A549 treated with Hydrocortisone at 1 μM for 4 hours (cell line): Measurements from ENCODE around the gene C12orf60. TPM values are rescaled to one million over a fixed set of nuclear protein-coding genes. Genes with fewer than 3 reads are reported as not detected.

Experiments
- total RNA-seq: library from RNA; stranded (reverse); fragments of 200-300 nt; extraction: Qiagen RNA extraction; gene quantifications from 5 replicates; pipeline ENCODE4 v1.2.3, GENCODE V29; 2022

The C12orf60 gene
- total RNA-seq = 1.8 to 2.3 TPM (median 2.1 TPM) in 5 replicates

GRCh38 chr12:14803011-14803829 lies at the start of gene C12orf60, which contains the start of gene WBP11:
TSS of gene C12orf60 (plus strand) at chr12:14803670. CDS start at chr12:14822936, 19,266 bp downstream.
TSS of gene WBP11 (minus strand) at chr12:14803478. CDS start at chr12:14801383, 2,095 bp downstream.

GRCh38 chr12:14814014-14814413 lies 10.5 kb downstream of the C12orf60 start, which contains the start of gene SMCO3:
TSS of gene SMCO3 (minus strand) at chr12:14814182. CDS start at chr12:14806680, 7,502 bp downstream.

GRCh38 chr12:14843425-14843887 lies 40.0 kb downstream of the C12orf60 start, which contains the start of gene ART4:
TSS of gene ART4 (minus strand) at chr12:14843526. CDS start at chr12:14843113, 413 bp downstream.

Other genes starting within 250 kb of the C12orf60 start
- gene PLBD1, start 235.8 kb upstream of the C12orf60 start, total RNA-seq = 4.2 to 5.0 TPM (median 4.6 TPM) in 5 replicates
- 0.02 to 0.05 TPM (median 0.03 TPM) in 3 of 5 replicates, not detected in the others for gene GUCY2C, start 107.1 kb upstream of the C12orf60 start, total RNA-seq
- 43.7 to 52.8 TPM (median 47.0 TPM) in 5 replicates for gene WBP11, start 192 bp upstream of the C12orf60 start, total RNA-seq
- gene SMCO3, start 10.5 kb downstream of the C12orf60 start, total RNA-seq = not detected in 5 replicates
- not detected in 5 replicates for gene ART4, start 39.9 kb downstream of the C12orf60 start, total RNA-seq
- 0.08 TPM in 1 of 5 replicates, not detected in the others for gene MGP, start 82.2 kb downstream of the C12orf60 start, total RNA-seq
- not detected in 5 replicates for gene ERP27, start 134.9 kb downstream of the C12orf60 start, total RNA-seq
- gene ARHGDIB, start 157.9 kb downstream of the C12orf60 start, total RNA-seq = 0.79 to 1.7 TPM (median 1.1 TPM) in 5 replicates
- gene PDE6H, start 169.4 kb downstream of the C12orf60 start, total RNA-seq = not detected in 5 replicates